Ovary (tissue), 3 donors: ENCODE measurements around the gene DACT2.

Source experiments
- CTCF ChIP-seq, 3 donors: fragments of 450-650 bp in 2 of 3; fragments of 200-600 bp in 1 of 3; IDR thresholded peaks; one replicate each; pipeline versions ENCODE4 v1.5.1 to v1.8.0; 2016 to 2022; ENCODE audit warnings: antibody characterized with exemption in 3 of 3, mild to moderate bottlenecking in 1 of 3
- POLR2A ChIP-seq: fragments of 450-650 bp; IDR thresholded peaks from one replicate; pipeline ENCODE4 v1.6.1; 2017; ENCODE audit warnings: antibody characterized with exemption, mild to moderate bottlenecking, moderate library complexity
- donor health status: DM: no; HTN: no; CAD: no.

- TF ChIP-seq CTCF (IDR thresholded peaks at IDR 0.05), result no peak
- no peak for TF ChIP-seq POLR2A
These were observed 11.5 kb upstream of the DACT2 start for GRCh38 chr6:168331058-168331457.
